NCI-H2196 treated with DMSO at 0.1 percent for 48 hours (cell line): ENCODE measurements around the gene ATXN1.

Experiments
- DNase-seq: peaks from one replicate; lab custom pipeline; 2025; ENCODE audit not compliant: unreplicated experiment; lab: John Stamatoyannopoulos, UW

The ATXN1 gene

GRCh38 chr6:16488813-16489212 is 272.4 kb downstream of the ATXN1 start:
- no peak for DNase-seq

DNA sequence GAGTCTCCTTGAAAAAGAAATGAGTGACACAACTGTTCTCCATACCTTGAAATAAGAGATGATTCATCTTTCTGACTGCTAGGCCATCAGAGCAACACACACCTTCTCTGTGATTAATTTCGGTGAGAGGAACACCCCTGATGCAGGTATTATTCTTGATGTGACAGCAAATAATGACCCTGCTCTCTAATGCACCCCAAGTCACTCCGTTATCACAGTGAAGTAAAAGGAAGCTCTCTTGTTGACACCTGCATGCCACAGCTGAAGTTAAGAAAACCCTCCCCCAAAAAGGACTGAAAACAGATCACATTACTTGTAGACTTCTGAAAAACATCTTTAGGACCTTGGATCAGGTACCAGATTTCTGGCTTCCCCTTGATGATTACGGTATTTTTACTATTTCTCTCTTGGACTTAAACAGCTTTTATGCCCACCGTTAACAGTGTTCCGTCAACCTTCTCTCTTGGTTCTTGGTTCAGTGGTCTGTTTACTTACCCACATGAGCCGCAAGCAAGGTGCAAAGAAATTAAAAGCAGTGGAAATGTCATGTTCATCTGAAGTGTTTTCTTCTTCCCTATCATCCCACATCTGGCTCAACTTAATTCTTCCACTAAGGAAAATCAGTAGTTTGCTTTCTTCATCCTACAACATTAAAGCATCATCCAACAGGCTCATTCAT is 273.1 kb downstream of the ATXN1 start:
- no peak for DNase-seq

DNA sequence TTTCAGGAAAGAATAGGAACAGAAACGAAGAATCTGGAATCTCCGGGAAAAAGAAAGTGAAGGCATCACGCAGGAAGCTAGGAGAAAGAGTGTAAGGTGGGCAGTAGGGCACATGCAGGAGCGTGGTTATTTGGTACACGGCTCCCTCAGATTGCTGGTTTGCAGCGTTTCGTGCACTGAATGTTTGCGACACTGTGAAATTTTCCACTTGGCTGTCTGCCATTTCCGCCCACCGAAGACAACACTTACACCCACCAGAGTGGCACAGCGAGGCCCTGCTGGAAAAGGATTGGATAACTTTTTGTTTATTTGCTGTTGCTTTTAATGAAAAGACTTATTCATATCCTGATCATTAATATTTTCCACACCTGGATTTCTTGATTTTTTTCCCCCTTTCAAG is 274.6 kb downstream of the ATXN1 start:
- DNase-seq = no peak

DNA sequence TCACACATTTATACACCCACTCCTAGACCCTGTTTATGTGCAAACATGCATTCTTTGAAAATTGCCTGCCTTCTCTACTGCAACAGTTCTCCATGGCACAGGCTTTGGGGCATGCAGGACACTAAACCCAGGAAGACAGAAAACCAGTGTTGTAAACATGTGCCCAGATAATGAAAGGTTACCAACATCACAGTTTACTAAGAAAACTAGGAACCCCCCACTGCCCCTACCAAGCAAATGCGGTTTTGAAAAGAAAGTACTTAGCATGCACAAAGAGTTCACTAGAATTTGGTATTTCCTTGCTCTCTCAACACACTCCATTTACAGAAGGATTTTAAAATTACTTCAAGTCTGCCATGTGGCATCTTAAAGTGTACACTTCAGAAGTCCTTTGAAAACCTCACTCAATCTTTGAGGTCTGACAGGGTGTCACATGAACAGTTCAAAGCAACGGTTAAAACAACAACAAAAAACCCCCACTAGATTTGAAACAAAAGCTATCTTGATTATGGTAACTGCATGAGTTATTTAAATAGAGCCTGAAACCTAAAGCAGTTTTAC is 277.9 kb downstream of the ATXN1 start:
- DNase-seq = no peak

DNA sequence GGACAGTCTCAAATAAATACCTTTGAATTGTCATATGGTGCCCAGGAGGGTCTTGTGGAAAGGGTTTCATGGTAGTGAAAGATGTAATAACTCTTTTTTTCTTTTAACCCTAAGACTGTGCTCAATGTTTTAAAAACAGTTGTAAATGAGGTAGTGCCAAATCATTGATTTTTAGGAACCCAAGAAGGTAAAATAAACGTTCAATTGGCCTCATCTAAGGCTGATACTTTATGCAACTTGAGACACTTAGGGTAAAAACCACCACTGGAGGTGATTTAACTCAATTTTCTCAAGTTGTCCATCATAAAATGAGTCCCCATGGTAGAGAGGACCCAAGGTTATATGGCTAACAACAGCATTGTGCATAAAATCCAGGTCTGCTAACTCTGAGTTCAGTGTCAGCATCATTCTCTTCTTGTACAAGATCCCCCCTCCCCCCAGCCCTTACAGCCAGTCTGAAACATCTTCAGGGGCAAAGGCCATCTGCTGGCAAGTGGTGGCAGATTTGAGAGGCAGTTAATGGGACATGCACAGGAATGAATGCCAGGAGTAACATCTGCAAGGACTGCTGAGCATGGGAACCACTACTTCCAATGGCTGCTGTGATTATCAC is 278.5 kb downstream of the ATXN1 start:
- DNase-seq = no peak

GRCh38 chr6:16481697-16482399 is 279.4 kb downstream of the ATXN1 start:
- no peak for DNase-seq

DNA sequence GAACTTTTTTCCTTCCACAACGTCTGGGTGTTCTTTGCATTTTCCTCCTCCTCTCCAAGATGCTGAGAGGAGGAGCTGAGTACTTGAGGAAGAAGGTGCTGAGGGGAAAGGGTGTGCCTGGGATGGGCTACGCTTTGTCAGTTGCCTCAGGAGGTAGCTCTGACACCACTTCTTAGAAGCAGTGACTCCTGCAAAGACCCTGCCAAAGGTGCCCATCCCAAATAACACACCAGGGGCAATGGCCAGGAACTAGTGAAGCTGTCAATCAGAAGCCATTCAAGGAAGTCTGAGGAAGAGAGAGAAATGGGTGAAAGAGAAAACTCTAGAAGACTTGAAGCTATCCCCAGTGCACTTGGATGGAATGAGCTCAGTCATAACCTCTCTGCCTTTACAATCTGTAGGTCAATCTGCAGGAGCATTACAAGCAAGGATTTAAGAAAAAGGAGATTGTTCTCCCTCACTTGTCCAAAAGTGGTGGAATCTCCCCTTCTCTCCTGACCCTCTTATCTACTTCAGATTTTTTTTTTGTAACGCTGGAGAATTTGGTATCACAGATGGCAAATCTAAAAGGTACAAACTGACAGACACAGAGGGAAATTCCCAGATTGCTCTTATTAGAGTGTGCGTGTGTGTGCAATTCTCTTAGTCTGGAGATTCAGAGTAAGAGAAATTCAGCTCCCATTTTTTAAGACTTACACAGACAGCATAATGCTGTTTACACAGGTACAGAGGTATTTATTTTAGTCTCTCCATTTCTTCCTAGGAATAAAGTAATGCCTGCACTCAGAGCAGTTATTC is 280.3 kb downstream of the ATXN1 start:
- DNase-seq = no peak

- no peak for DNase-seq
Observed at GRCh38 chr6:16477367-16478149, 283.7 kb downstream of the ATXN1 start.

DNA sequence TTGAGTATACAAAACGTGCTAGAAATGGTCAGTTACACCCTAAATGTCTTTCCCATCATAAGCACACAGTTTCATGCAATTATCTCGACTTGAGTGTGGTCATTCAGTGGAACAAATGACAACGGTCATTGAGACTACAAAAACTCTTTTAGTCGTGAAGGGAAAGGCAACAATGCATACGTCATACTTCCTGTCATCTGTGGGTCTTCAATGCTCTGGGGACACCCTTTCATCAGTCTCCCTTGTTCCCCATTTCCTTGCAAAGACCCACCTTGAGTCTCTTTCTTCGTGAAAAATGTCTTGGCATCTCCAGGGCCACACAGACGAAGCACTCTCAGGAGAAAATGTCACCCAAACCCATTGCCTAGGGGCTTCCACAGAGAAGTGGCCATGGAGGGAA is 284.4 kb downstream of the ATXN1 start:
- DNase-seq = no peak

DNA sequence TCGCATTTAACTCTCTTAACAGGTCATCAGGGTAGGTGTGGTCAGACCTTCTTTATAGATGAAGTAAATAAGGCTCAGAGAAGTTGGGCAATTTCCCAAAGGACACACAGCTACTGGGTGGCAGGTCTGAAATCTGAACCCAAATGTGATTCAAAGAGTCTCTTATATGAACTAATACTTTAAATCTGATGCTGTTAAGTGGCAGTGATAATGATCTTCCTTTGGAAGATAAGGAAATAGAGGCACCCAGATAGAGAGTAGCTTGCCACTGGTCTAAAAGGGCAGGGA is 285.8 kb downstream of the ATXN1 start:
- DNase-seq = no peak

GRCh38 chr6:16474772-16475493 is 286.3 kb downstream of the ATXN1 start:
- no peak for DNase-seq

GRCh38 chr6:16473908-16474771 is 287.1 kb downstream of the ATXN1 start:
- DNase-seq = no peak

- no peak for DNase-seq
Observed at GRCh38 chr6:16473184-16473907, 287.9 kb downstream of the ATXN1 start.

DNA sequence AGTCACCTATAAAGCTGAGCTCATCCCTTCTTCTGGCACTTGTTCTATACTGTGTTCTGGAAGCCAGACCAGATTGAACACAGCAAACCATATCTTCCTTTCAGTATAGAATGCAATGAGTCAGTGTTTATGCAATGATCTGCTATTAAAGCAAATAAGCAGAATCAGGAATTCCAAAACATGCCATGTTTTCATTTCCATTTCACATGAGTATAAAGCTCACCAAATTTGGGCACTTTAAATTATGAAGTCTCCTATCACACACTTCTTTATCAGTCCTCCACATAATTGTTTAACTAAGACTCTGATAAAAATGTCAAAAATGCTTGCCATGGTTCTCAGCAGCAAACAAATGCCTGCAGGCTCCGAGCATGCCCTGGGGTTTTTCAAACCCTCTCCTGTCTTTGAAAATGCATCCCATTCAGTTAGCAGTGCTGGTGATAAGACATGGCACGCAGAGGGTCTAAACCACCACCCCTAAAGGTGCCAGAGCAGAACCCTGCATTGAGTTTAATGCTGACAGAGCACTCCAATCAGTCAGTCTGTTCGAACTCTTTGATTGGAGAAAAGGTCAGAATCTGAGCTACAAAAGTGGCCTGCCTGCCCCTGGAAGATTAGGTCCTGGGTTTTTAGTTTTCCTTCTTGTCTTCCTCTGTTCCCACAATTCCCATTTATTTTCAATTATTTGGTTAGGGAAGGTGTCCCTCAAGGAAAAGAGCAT is 288.8 kb downstream of the ATXN1 start:
- no peak for DNase-seq

DNA sequence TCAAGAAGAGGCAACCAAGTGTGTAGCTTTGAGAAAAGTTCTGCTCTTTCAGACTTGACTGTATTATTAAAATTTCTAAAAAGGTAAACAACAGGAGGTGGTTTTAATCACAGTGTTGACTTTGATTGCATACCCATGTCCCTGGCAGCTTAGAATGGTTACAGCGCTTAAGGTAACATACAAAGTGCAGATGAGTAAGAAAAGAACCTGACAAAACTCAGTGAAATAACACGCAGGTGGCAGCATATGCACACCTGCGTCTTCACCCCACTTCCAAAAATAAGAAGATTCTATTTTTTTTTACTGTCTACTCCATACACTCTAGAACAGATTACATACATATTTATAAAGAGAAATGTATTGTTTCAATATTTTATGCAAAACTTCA is 289.4 kb downstream of the ATXN1 start:
- no peak for DNase-seq

- DNase-seq = no peak
Observed at GRCh38 chr6:16471222-16471909, 289.9 kb downstream of the ATXN1 start.

DNA sequence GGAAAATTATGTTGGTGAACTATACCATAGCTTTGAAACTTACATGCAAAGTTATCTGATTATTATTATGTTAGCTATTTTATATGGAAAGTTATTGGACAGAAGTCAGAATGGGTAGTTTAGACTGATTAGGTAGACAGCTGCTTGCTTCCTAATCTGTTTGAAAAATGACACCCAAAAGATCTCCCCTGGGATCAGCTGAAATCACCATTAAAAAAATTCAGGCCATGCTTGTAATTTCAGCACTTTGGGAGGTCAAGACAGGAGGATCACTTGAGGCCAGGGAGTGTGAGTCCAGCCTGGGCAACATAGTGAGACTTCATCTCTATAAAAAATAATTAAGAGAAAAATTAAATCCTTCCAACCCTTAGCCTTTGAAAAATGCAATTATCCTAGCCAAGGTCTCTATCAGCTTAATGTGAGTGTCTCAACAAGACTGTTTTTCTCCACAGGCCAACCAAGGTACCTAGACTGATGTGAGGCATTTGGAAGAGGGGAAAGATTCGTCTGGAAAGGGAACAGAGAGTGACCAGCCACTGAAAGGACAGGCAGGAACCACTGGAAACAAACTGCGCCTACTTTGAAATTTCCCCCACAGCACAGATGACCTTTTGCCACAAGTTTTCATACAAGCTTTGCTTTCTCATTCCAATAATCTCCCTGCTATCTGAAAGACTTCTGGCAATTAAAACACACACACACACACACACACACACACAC is 290.6 kb downstream of the ATXN1 start:
- DNase-seq = no peak
